ENCODE data around the gene GPC6.

GRCh38 chr13:93338030-93338429 is 111.4 kb downstream of the GPC6 start:
- TF ChIP-seq CTCF (IDR thresholded peaks at IDR 0.05; ENCODE audit: low read length) (no peak), EZH2 (IDR thresholded peaks at IDR 0.05; ENCODE audit: borderline replicate concordance, low read length) (no peak)

All from OCI-LY1 (cell line).